HG02884 (cell line): ENCODE measurements around the gene CHRM5.

Source experiments
- ATAC-seq: cut with Tn5 transposase; IDR thresholded peaks from one replicate; pipeline ENCODE4 v1.9.1; 2021; ENCODE audit warnings: mild to moderate bottlenecking, moderate library complexity; ENCODE audit not compliant: unreplicated experiment

Gene CHRM5

DNA sequence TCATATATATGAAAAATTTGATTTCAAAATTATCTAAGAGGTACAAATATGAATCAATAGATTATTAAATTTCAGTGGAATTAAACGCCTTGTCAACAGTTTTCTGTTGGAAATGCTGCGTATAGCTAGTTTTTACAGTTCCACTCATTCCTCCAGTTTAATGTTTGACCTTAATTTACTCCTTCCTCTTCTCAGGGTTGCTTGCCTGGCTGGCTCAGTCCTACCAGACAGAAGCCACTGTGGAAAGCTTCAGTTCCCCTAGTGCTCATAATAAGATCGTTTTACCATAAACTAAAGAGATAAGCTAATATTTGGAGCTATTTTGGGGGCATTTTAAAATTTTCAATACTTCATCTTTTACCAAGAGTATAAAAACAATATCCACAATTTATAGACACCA is 110.6 kb downstream of the CHRM5 start:
- ATAC-seq: no peak

DNA sequence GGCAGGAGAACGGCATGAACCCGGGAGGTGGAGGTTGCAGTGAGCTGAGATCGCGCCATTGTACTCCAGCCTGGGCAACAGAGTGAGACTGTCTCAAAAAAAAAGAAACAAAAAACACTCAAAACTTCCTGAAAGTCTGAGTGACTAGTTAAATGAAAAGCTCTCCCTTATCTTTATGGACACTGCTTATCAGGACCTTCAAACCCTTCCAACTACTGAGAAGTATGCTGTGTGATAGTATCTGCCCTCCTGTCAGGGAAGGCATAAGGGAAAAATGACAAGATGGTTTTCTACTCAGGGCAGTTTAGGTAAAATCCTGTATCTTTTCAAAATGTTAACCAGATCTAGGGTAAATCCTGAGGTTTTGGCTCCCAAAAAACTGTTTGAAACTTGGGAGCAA is 111.6 kb downstream of the CHRM5 start:
- ATAC-seq: no peak

- ATAC-seq: no peak
These were observed 115.8 kb downstream of the CHRM5 start for GRCh38 chr15:34084086-34084485.

DNA sequence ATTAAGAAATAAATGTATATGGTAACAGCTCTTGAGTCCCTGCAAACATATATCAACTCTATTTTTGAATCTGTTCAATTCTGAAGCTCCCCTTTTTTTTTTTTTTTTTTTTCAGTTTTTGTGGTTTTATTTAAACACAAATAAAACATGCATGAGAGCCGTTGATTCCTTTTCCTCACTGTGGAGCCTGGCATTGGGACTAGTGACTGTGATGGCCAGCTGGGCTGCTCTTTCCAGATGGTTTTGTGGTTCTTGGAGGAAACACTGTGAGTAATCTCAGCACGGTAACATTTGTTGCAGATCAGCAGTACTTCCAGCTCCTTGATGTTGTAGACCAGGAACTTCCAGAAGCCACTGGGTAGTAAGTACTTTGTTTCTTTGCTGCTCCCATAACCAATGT is 117.4 kb downstream of the CHRM5 start:
- no peak for ATAC-seq

DNA sequence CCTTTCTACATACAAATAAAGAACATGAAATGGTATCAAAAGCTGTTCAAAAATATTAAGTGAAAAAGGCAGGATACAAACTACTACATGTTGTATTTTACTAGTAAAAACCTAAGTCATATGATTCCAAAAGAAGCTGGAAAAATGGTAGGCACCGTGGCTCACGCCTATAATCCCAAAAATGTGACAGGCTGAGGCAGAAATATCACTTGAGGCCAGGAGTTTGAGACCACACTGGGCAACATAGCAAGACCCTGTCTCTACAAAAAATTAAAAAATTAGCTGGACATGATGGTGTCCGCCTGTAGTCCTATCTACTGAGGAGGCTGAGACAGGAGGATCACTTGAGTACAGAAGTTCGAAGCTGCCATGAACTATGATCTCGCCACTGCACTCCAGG is 131.6 kb downstream of the CHRM5 start:
- no peak for ATAC-seq

- peak; percentile 97 for ATAC-seq
These were observed 133.3 kb downstream of the CHRM5 start, which contains the start of the genes EMC7 and PGBD4 for GRCh38 chr15:34101366-34102174. Gene EMC7 (minus strand): TSS chr15:34101862. CDS start chr15:34101839, 23 bp downstream. Gene PGBD4 (plus strand): TSS chr15:34102083. CDS start chr15:34102532, 449 bp downstream.

GRCh38 chr15:34102175-34102925 is 134.1 kb downstream of the CHRM5 start:
- ATAC-seq: no peak

DNA sequence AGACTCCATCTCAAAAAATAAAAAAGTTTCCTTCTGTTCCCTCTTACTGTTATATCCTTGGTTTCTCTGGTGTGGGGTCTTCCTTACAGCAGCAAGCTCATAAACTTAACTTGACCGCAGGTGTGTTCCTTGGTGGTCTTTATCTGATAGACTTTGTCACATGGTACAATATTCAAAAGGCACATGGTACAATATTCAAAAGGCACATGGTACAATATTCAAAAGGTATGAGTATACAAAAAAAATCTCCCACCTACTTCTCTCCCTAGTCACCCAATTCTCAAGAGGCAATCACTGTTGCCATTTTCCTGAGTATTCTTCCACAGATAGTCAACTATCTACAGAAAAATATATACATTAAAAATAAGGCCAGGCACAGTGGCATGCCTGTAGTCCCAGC is 138.1 kb downstream of the CHRM5 start:
- no peak for ATAC-seq

- ATAC-seq: no peak
These were observed 139.0 kb downstream of the CHRM5 start for GRCh38 chr15:34107315-34107714.

GRCh38 chr15:34109797-34110663 is 141.7 kb downstream of the CHRM5 start:
- no peak for ATAC-seq

DNA sequence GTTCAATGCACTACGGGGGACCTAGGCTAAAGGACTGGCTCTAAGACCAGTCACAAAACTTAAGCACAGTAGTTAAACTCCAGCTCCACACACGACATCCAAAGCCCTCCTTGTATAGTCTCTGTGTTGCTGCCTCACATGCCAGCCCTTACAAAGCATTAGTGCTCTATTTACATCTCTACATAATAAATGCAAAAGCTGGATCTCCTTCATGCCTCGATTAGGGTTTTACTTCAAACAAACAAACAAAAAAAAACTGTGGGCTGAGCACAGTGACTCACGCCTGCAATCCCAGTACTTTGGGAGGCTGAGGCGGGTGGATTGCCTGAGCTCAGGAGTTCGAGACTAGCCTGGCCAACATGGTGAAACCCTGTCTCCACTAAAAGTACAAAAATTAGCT is 143.2 kb downstream of the CHRM5 start:
- no peak for ATAC-seq

DNA sequence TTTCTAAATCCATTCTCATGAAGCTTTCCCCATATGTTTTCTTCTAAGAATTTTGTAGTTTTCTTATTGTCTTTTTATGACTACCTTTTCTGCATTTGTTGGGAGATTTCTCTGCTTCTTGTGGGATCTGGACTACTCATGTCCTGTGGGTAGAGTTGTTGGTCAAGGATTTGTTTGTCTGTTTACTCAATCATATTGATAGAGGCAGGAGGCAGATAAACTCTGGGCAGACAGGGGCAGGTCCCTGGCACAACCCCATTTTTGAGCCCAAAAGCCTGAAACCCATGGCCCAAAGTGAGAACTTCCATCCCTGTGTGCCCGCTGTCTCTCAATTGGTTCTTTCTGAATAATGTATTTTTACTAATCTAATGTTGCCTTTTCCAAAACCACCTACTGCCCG is 145.9 kb downstream of the CHRM5 start:
- ATAC-seq: no peak

- no peak for ATAC-seq
These were observed 146.4 kb downstream of the CHRM5 start for GRCh38 chr15:34114739-34115138.

GRCh38 chr15:34116620-34117019 is 148.3 kb downstream of the CHRM5 start:
- ATAC-seq: no peak
